Nephron (organoid): ENCODE measurements around the gene KRTAP12-1.

Experiments used
- H3K27ac Mint-ChIP-seq, 3 experiments: 2 replicates each; pipeline ENCODE4 v1.8.0; 2020; ENCODE audit warnings: mixed read lengths in 3 of 3, mild to moderate bottlenecking in 2 of 3, moderate library complexity in 1 of 3
- H3K27me3 Mint-ChIP-seq: 2 replicates; pipeline ENCODE4 v1.8.0; 2021; ENCODE audit warnings: low read depth, mild to moderate bottlenecking, moderate library complexity, mixed read lengths
- H3K36me3 Mint-ChIP-seq: 2 replicates; pipeline ENCODE4 v1.8.0; 2020; ENCODE audit warnings: low read depth, mixed read lengths
- H3K4me1 Mint-ChIP-seq: 2 replicates; pipeline ENCODE4 v1.8.0; 2020; ENCODE audit warnings: mixed read lengths
- H3K4me3 Mint-ChIP-seq, 3 experiments: 2 replicates each; pipeline ENCODE4 v1.8.0; 2020; ENCODE audit warnings: mild to moderate bottlenecking in 3 of 3, mixed read lengths in 3 of 3, moderate library complexity in 2 of 3
- H3K9me3 Mint-ChIP-seq: 2 replicates; pipeline ENCODE4 v1.8.0; 2020; ENCODE audit warnings: mixed read lengths
- CTCF ChIP-seq, 3 experiments: fragments of 200-600 bp; sonication (generic); IDR thresholded peaks; one replicate each; pipeline ENCODE4 v1.5.0; 2021; ENCODE audit warnings: antibody characterized with exemption in 3 of 3; ENCODE audit not compliant: unreplicated experiment in 3 of 3

Gene KRTAP12-1

GRCh38 chr21:44656868-44657267 is 25.1 kb downstream of the KRTAP12-1 start:
- Mint-ChIP-seq H3K4me3 (no peak overlapping the region), H3K9me3 (peaks cover 41% of the 10 kb centered on the region), H3K4me1 (no peaks in the 10 kb centered on the region), H3K27ac (no peak overlapping the region), H3K36me3 (no peaks in the 10 kb centered on the region), H3K27me3 (peaks cover 9% of the 10 kb centered on the region)
- no peak for TF ChIP-seq CTCF (IDR thresholded peaks at IDR 0.05; ENCODE audit: unreplicated experiment in 3 of 3)

DNA sequence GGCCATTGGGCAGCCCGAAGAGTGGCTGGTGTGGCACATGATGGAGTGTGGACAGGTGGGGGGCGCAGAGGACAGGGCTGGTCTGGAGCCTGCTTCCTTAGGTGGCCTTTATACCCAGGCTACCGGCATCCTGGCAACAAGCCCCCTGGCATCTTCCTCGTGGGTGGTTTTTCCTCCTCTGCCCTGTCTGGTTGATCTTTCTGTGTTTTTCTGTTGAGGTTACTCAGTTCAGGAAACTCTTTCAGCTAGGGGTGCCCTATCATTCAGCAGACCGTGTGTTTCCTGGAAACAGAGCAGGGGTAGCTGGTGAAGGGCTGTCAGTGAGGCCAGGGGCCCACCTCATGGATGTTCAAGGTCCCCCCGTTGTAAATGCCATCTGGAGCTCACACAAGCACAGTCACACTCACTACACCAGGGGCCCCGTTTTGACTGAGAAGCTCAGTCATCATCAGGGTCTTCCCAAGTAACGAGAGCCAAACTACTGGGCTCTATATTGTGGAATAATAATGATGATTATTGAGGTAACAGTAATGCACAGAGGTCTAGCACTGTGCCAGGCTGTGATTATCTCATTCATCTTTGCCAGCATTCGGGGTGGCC is 27.3 kb downstream of the KRTAP12-1 start, which contains the start of gene KRTAP12-4:
Gene KRTAP12-4 (minus strand): TSS at position 84 of the 600 bp plus-strand sequence. CDS start 45 bp downstream, at position 39.
- no peak for TF ChIP-seq CTCF (IDR thresholded peaks at IDR 0.05; ENCODE audit: unreplicated experiment in 3 of 3)
- no peaks in the 10 kb centered on the region for H3K36me3 Mint-ChIP-seq
- H3K27ac Mint-ChIP-seq: no peak within 1 kb of the TSS
- peaks cover 14% of the 10 kb centered on the region for H3K27me3 Mint-ChIP-seq
- H3K4me3 Mint-ChIP-seq: no peak within 1 kb of the TSS
- H3K9me3 Mint-ChIP-seq: peaks cover 34% of the 10 kb centered on the region
- no peaks in the 10 kb centered on the region for H3K4me1 Mint-ChIP-seq

GRCh38 chr21:44653656-44654575 is 28.0 kb downstream of the KRTAP12-1 start:
- no peak overlapping the region for H3K27ac Mint-ChIP-seq
- H3K36me3 Mint-ChIP-seq: no peaks in the 10 kb centered on the region
- no peaks in the 10 kb centered on the region for H3K4me1 Mint-ChIP-seq
- peaks cover 34% of the 10 kb centered on the region for H3K9me3 Mint-ChIP-seq
- no peak overlapping the region for H3K4me3 Mint-ChIP-seq
- peaks cover 14% of the 10 kb centered on the region for H3K27me3 Mint-ChIP-seq
- no peak for TF ChIP-seq CTCF (IDR thresholded peaks at IDR 0.05; ENCODE audit: unreplicated experiment in 3 of 3)

- Mint-ChIP-seq H3K4me3 (no peak overlapping the region), H3K27me3 (peaks cover 14% of the 10 kb centered on the region), H3K36me3 (no peaks in the 10 kb centered on the region), H3K27ac (no peak overlapping the region), H3K9me3 (peaks cover 29% of the 10 kb centered on the region), H3K4me1 (no peaks in the 10 kb centered on the region)
- no peak for TF ChIP-seq CTCF (IDR thresholded peaks at IDR 0.05; ENCODE audit: unreplicated experiment in 3 of 3)
Measured at GRCh38 chr21:44653123-44653522, 28.8 kb downstream of the KRTAP12-1 start.

- Mint-ChIP-seq H3K27ac (no peak overlapping the region), H3K36me3 (peaks cover 3% of the 10 kb centered on the region), H3K9me3 (peaks cover 17% of the 10 kb centered on the region), H3K4me3 (no peak overlapping the region), H3K27me3 (peaks cover 18% of the 10 kb centered on the region), H3K4me1 (peaks cover 11% of the 10 kb centered on the region)
- TF ChIP-seq CTCF (IDR thresholded peaks at IDR 0.05; ENCODE audit: unreplicated experiment in 3 of 3): no peak
Measured at GRCh38 chr21:44650973-44651675, 30.8 kb downstream of the KRTAP12-1 start.
